ENCODE measurements around the gene DNAJC1. TPM values are rescaled to one million over a fixed set of nuclear protein-coding genes. Genes with fewer than 3 reads are reported as not detected.

DNAJC1 gene
- polyA plus RNA-seq, 1 donor from 2014 or later: 15.9 TPM

GRCh38 chr10:21954690-21955089 lies 48.8 kb downstream of the DNAJC1 start:
- Histone ChIP-seq H3K9ac (ENCODE audit: low read length) (no peak overlapping the region), H3K36me3 (ENCODE audit: insufficient read depth, low read length) (no peaks in the 10 kb centered on the region), H3K4me2 (ENCODE audit: low read length) (no peak overlapping the region), H3K9me3 (ENCODE audit: low read length) (no peaks in the 10 kb centered on the region), H2AFZ (ENCODE audit: low read depth, low read length) (no peak overlapping the region), H3K4me3 (ENCODE audit: low read length) (no peak overlapping the region), H3F3A (ENCODE audit: insufficient read depth, low read length, poor library complexity, severe bottlenecking) (no peaks in the 10 kb centered on the region), H4K20me1 (ENCODE audit: insufficient read depth) (no peaks in the 10 kb centered on the region), H3K27ac (ENCODE audit: low read length) (no peak overlapping the region), H3K27me3 (ENCODE audit: insufficient read depth, low read depth, low read length) (no peaks in the 10 kb centered on the region), H3K9me2 (ENCODE audit: insufficient read depth, low read length) (no peaks in the 10 kb centered on the region), H3K79me2 (replicated peaks; ENCODE audit: insufficient read depth, low read length) (no peaks in the 10 kb centered on the region)
- TF ChIP-seq SMC3 (conservative IDR thresholded peaks at IDR 0.05; ENCODE audit: poor library complexity) (no peak), EP300 (conservative IDR thresholded peaks at IDR 0.05; ENCODE audit: poor library complexity, severe bottlenecking) (no peak), TAF1 (IDR thresholded peaks at IDR 0.05; ENCODE audit: low read depth) (no peak), CTCF (IDR thresholded peaks at IDR 0.05; ENCODE audit: poor library complexity, severe bottlenecking) (no peak), POLR2AphosphoS5 (IDR thresholded peaks at IDR 0.05) (no peak), EZH2 (IDR thresholded peaks at IDR 0.05; ENCODE audit: borderline replicate concordance, insufficient read depth, low read length, poor library complexity, severe bottlenecking) (no peak), MXI1 (conservative IDR thresholded peaks at IDR 0.05; ENCODE audit: poor library complexity, severe bottlenecking) (no peak), RAD21 (conservative IDR thresholded peaks at IDR 0.05) (no peak)
- TF ChIP-seq, protein P1, sequence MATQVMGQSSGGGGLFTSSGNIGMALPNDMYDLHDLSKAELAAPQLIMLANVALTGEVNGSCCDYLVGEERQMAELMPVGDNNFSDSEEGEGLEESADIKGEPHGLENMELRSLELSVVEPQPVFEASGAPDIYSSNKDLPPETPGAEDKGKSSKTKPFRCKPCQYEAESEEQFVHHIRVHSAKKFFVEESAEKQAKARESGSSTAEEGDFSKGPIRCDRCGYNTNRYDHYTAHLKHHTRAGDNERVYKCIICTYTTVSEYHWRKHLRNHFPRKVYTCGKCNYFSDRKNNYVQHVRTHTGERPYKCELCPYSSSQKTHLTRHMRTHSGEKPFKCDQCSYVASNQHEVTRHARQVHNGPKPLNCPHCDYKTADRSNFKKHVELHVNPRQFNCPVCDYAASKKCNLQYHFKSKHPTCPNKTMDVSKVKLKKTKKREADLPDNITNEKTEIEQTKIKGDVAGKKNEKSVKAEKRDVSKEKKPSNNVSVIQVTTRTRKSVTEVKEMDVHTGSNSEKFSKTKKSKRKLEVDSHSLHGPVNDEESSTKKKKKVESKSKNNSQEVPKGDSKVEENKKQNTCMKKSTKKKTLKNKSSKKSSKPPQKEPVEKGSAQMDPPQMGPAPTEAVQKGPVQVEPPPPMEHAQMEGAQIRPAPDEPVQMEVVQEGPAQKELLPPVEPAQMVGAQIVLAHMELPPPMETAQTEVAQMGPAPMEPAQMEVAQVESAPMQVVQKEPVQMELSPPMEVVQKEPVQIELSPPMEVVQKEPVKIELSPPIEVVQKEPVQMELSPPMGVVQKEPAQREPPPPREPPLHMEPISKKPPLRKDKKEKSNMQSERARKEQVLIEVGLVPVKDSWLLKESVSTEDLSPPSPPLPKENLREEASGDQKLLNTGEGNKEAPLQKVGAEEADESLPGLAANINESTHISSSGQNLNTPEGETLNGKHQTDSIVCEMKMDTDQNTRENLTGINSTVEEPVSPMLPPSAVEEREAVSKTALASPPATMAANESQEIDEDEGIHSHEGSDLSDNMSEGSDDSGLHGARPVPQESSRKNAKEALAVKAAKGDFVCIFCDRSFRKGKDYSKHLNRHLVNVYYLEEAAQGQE (IDR thresholded peaks at IDR 0.05; ENCODE audit: borderline replicate concordance): no peak

GRCh38 chr10:21954132-21954531 lies 49.4 kb downstream of the DNAJC1 start:
- no peak overlapping the region for H3K4me3 ChIP-seq (ENCODE audit: low read length)
- TF ChIP-seq CTCF (IDR thresholded peaks at IDR 0.05; ENCODE audit: poor library complexity, severe bottlenecking): no peak
- TF ChIP-seq EZH2 (IDR thresholded peaks at IDR 0.05; ENCODE audit: borderline replicate concordance, insufficient read depth, low read length, poor library complexity, severe bottlenecking): no peak
- TF ChIP-seq TAF1 (IDR thresholded peaks at IDR 0.05; ENCODE audit: low read depth): no peak
- no peak for TF ChIP-seq MXI1 (conservative IDR thresholded peaks at IDR 0.05; ENCODE audit: poor library complexity, severe bottlenecking)
- no peak for TF ChIP-seq POLR2AphosphoS5 (IDR thresholded peaks at IDR 0.05)
- no peak for TF ChIP-seq RAD21 (conservative IDR thresholded peaks at IDR 0.05)
- no peak for TF ChIP-seq EP300 (conservative IDR thresholded peaks at IDR 0.05; ENCODE audit: poor library complexity, severe bottlenecking)
- no peaks in the 10 kb centered on the region for H3F3A ChIP-seq (ENCODE audit: insufficient read depth, low read length, poor library complexity, severe bottlenecking)
- H3K27ac ChIP-seq (ENCODE audit: low read length): no peak overlapping the region
- H3K4me2 ChIP-seq (ENCODE audit: low read length): no peak overlapping the region
- no peak overlapping the region for H3K9ac ChIP-seq (ENCODE audit: low read length)
- H3K9me2 ChIP-seq (ENCODE audit: insufficient read depth, low read length): no peaks in the 10 kb centered on the region
- no peaks in the 10 kb centered on the region for H3K79me2 ChIP-seq (replicated peaks; ENCODE audit: insufficient read depth, low read length)
- H3K27me3 ChIP-seq (ENCODE audit: insufficient read depth, low read depth, low read length): no peaks in the 10 kb centered on the region
- no peaks in the 10 kb centered on the region for H4K20me1 ChIP-seq (ENCODE audit: insufficient read depth)
- no peaks in the 10 kb centered on the region for H3K36me3 ChIP-seq (ENCODE audit: insufficient read depth, low read length)
- no peak overlapping the region for H2AFZ ChIP-seq (ENCODE audit: low read depth, low read length)
- H3K9me3 ChIP-seq (ENCODE audit: low read length): no peaks in the 10 kb centered on the region

Data from neural cell (in vitro differentiated cells).